SK-N-SH (cell line): ENCODE measurements around the gene SH3PXD2B. TPM values are rescaled to one million over a fixed set of nuclear protein-coding genes. Genes with fewer than 3 reads are reported as not detected.

Experiments used
- CTCF ChIA-PET: fragments of 300-600, 350-600 bp; formaldehyde crosslinking; extraction: SDS; loops from one replicate; lab custom pipeline; 2021; lab: Yijun Ruan, JAX
- POLR2A ChIA-PET: fragments of 350-600 bp; sonication (Branson Sonifier 250); formaldehyde crosslinking; extraction: SDS; loops from one replicate; lab custom pipeline; 2020; ENCODE audit warnings: antibody characterized with exemption, inconsistent platforms; lab: Yijun Ruan, JAX
- DNase-seq: peaks from one replicate; pipeline ENCODE4 v3.0.0; 2012
- H2AFZ ChIP-seq: fragments of 200-600 bp; sonication (generic); 2 replicates; pipeline ENCODE4 v1.8.1; 2016; ENCODE audit warnings: antibody characterized with exemption, mild to moderate bottlenecking, low read depth
- H3F3A ChIP-seq: fragments of 200-600 bp; sonication (generic); replicated peaks from 2 replicates; pipeline ENCODE3; 2016; ENCODE audit warnings: antibody characterized with exemption, mild to moderate bottlenecking; ENCODE audit not compliant: insufficient read depth
- H3K27ac ChIP-seq, 2 experiments: fragments of 200-500 bp in 1 of 2; fragments of 200-600 bp in 1 of 2; sonication (Bioruptor generic) in 1 of 2; sonication (generic), shearing (Covaris generic) in 1 of 2; 2 replicates each; pipeline versions ENCODE4 v1.5.1 to v1.6.1; 2014 to 2016; ENCODE audit warnings: low read depth in 2 of 2, inconsistent platforms in 1 of 2, low read length in 1 of 2, mild to moderate bottlenecking in 1 of 2, mixed read lengths in 1 of 2
- H3K27me3 ChIP-seq: fragments of 200-600 bp; sonication (generic), shearing (Covaris generic); 2 replicates; pipeline ENCODE4 v1.6.1; 2016; ENCODE audit warnings: mixed run types; ENCODE audit not compliant: insufficient read depth
- H3K36me3 ChIP-seq, 2 experiments: fragments of 200-500 bp in 1 of 2; fragments of 200-600 bp in 1 of 2; sonication (Bioruptor generic) in 1 of 2; sonication (generic) in 1 of 2; replicated peaks in 1 of 2; 2 replicates each; pipeline versions ENCODE3 to v1.5.1; 2014 to 2016; ENCODE audit warnings: low read length in 1 of 2, mild to moderate bottlenecking in 1 of 2; ENCODE audit not compliant: insufficient read depth in 2 of 2, control insufficient read depth in 1 of 2
- H3K4me1 ChIP-seq, 2 experiments: fragments of 200-500 bp in 1 of 2; fragments of 200-600 bp in 1 of 2; sonication (Bioruptor generic) in 1 of 2; sonication (generic), shearing (Covaris generic) in 1 of 2; 2 replicates each; pipeline versions ENCODE4 v1.5.1 to v1.6.1; 2014 to 2016; ENCODE audit warnings: low read depth in 1 of 2, low read length in 1 of 2, mixed run types in 1 of 2; ENCODE audit not compliant: insufficient read depth in 2 of 2, control insufficient read depth in 1 of 2
- H3K4me2 ChIP-seq: fragments of 200-600 bp; sonication (generic), shearing (Covaris generic); 2 replicates; pipeline ENCODE4 v1.6.1; 2017; ENCODE audit warnings: mixed run types
- H3K4me3 ChIP-seq, 2 experiments: fragments of 200-500 bp in 1 of 2; fragments of 200-600 bp in 1 of 2; sonication (Bioruptor generic) in 1 of 2; sonication (generic), shearing (Covaris generic) in 1 of 2; 2 replicates each; pipeline versions ENCODE4 v1.5.1 to v1.8.1; 2014 to 2016; ENCODE audit warnings: low read depth in 2 of 2, inconsistent platforms in 1 of 2, low read length in 1 of 2, mild to moderate bottlenecking in 1 of 2, mixed read lengths in 1 of 2, moderate library complexity in 1 of 2
- H3K79me2 ChIP-seq: fragments of 200-600 bp; sonication (generic); 2 replicates; pipeline ENCODE4 v1.8.1; 2017; ENCODE audit warnings: mild to moderate bottlenecking; ENCODE audit not compliant: insufficient read depth
- H3K9ac ChIP-seq: fragments of 200-600 bp; sonication (generic); 2 replicates; pipeline ENCODE4 v1.6.1; 2017; ENCODE audit warnings: mixed run types
- H3K9me2 ChIP-seq: fragments of 200-600 bp; sonication (generic); 2 replicates; pipeline ENCODE4 v1.6.1; 2017; ENCODE audit warnings: mixed run types
- H3K9me3 ChIP-seq: fragments of 200-600 bp; sonication (generic); 2 replicates; pipeline ENCODE4 v1.6.1; 2017; ENCODE audit warnings: mixed run types, mild to moderate bottlenecking, moderate library complexity
- H4K20me1 ChIP-seq: fragments of 200-600 bp; sonication (generic); 2 replicates; pipeline ENCODE4 v1.6.1; 2017; ENCODE audit warnings: mild to moderate bottlenecking, mixed run types; ENCODE audit not compliant: insufficient read depth
- CHD2 ChIP-seq: fragments of 150-350 bp; IDR thresholded peaks from 2 replicates; pipeline ENCODE4 v1.6.1; 2018; ENCODE audit warnings: low read length; ENCODE audit not compliant: partially characterized antibody
- ELF1 ChIP-seq: IDR thresholded peaks from 2 replicates; pipeline ENCODE4 v1.4.0; 2012
- FOSL2 ChIP-seq: IDR thresholded peaks from 2 replicates; pipeline ENCODE4 v1.4.0; 2012; ENCODE audit warnings: low read depth, mild to moderate bottlenecking, moderate library complexity, borderline replicate concordance
- JUND ChIP-seq: IDR thresholded peaks from 2 replicates; pipeline ENCODE4 v1.4.0; 2012
- MEF2A ChIP-seq: IDR thresholded peaks from 2 replicates; pipeline ENCODE4 v1.4.0; 2012; ENCODE audit warnings: low read depth, borderline replicate concordance
- POLR2AphosphoS5 ChIP-seq: IDR thresholded peaks from 2 replicates; pipeline ENCODE4 v1.6.1; 2012; ENCODE audit warnings: low read depth, low read length
- REST ChIP-seq: IDR thresholded peaks from 2 replicates; pipeline ENCODE4 v1.6.1; 2012; ENCODE audit warnings: mild to moderate bottlenecking, low read depth, low read length, moderate library complexity
- RFX5 ChIP-seq: IDR thresholded peaks from 2 replicates; pipeline ENCODE4 v1.6.1; 2012; ENCODE audit warnings: mild to moderate bottlenecking, improper control_type of control experiment, low read length
- SMC3 ChIP-seq: IDR thresholded peaks from 2 replicates; pipeline ENCODE4 v1.6.1; 2012; ENCODE audit warnings: low read depth, low read length, improper control_type of control experiment
- TAF1 ChIP-seq: IDR thresholded peaks from 2 replicates; pipeline ENCODE4 v1.6.1; 2012; ENCODE audit warnings: low read depth, mild to moderate bottlenecking, low read length, moderate library complexity, borderline replicate concordance
- TCF12 ChIP-seq: IDR thresholded peaks from 2 replicates; pipeline ENCODE4 v1.4.0; 2012
- USF2 ChIP-seq: fragments of 150-350 bp; IDR thresholded peaks from 2 replicates; pipeline ENCODE4 v1.6.1; 2017; ENCODE audit warnings: antibody characterized with exemption, low read length, low read depth, borderline replicate concordance
- WGBS: methylation state at CpG from one replicate; pipeline ENCODE4 v1.1.6; 2017; ENCODE audit warnings: low lambda C conversion rate; 5-methylcytosine and 5-hydroxymethylcytosine counted together
- polyA plus RNA-seq, 3 experiments: library from polyadenylated mRNA; depleted of rRNA; stranded (reverse); fragments of >200 nt; gene quantifications; 2 replicates each; pipeline ENCODE4 v1.2.3, GENCODE V29; 2012
- TF ChIP-seq, protein P1 (sequence below): IDR thresholded peaks from 2 replicates; pipeline ENCODE4 v1.4.0; 2012; ENCODE audit warnings: low read depth, borderline replicate concordance
- TF ChIP-seq, protein P2 (sequence below): fragments of 200-600 bp; sonication (generic); IDR thresholded peaks from 2 replicates; pipeline ENCODE4 v1.6.1; 2017; ENCODE audit warnings: antibody characterized with exemption, mild to moderate bottlenecking, moderate library complexity
- TF ChIP-seq, protein P3 (sequence below): fragments of 150-350 bp; IDR thresholded peaks from 2 replicates; pipeline ENCODE4 v1.6.1; 2016; ENCODE audit warnings: mild to moderate bottlenecking, low read depth, low read length

SH3PXD2B gene
- polyA plus RNA-seq, 1 of the 3 experiments (the other 2 are of a cell fraction), result 15.0 TPM

- Histone ChIP-seq H3F3A (no peaks in the 10 kb centered on the region), H3K79me2 (no peaks in the 10 kb centered on the region), H3K9me3 (no peaks in the 10 kb centered on the region), H3K4me2 (no peak overlapping the region), H3K9ac (no peak overlapping the region), H3K9me2 (no peaks in the 10 kb centered on the region), H3K36me3 (no peaks in the 10 kb centered on the region), H3K4me1 (no peaks in the 10 kb centered on the region), H3K4me3 (no peak overlapping the region), H3K27me3 (no peaks in the 10 kb centered on the region), H3K27ac (no peak overlapping the region), H2AFZ (no peak overlapping the region), H4K20me1 (no peaks in the 10 kb centered on the region)
- ChIA-PET POLR2A (no interaction called here), CTCF (interaction anchor here (0.8 to 1.9 kb wide), 4 partner anchors 13 to 249 kb away, joined by 3 to 5 read pairs (median 4); no protein-coding TSS in a partner anchor)
- DNase-seq, result no peak
- 86% methylated on average over 7 of the region's 7 CpGs for WGBS
- no peak for TF ChIP-seq USF2
These were observed 11.7 kb upstream of the SH3PXD2B start for GRCh38 chr5:172466062-172466461.

GRCh38 chr5:172463031-172463430 is 8.7 kb upstream of the SH3PXD2B start:
- CTCF ChIA-PET, result interaction anchor here (0.8 to 5.4 kb wide), 6 partner anchors 10 to 234 kb away, joined by 3 to 46 read pairs (median 11); no protein-coding TSS in a partner anchor

More at GRCh38 chr5:172463031-172463430, 8.7 kb upstream of the SH3PXD2B start:
- Histone ChIP-seq H3F3A (no peaks in the 10 kb centered on the region), H4K20me1 (no peaks in the 10 kb centered on the region), H3K4me2 (no peak overlapping the region), H2AFZ (no peak overlapping the region), H3K79me2 (no peaks in the 10 kb centered on the region), H3K4me3 (no peak overlapping the region), H3K9me3 (no peaks in the 10 kb centered on the region), H3K27ac (no peak overlapping the region), H3K4me1 (no peaks in the 10 kb centered on the region), H3K36me3 (no peaks in the 10 kb centered on the region), H3K27me3 (no peaks in the 10 kb centered on the region), H3K9ac (no peak overlapping the region), H3K9me2 (no peaks in the 10 kb centered on the region)
- POLR2A ChIA-PET, result no interaction called here
- no peak for DNase-seq
- TF ChIP-seq CHD2, result no peak
- no peak for TF ChIP-seq TAF1
- no peak for TF ChIP-seq MEF2A
- TF ChIP-seq, protein P1, sequence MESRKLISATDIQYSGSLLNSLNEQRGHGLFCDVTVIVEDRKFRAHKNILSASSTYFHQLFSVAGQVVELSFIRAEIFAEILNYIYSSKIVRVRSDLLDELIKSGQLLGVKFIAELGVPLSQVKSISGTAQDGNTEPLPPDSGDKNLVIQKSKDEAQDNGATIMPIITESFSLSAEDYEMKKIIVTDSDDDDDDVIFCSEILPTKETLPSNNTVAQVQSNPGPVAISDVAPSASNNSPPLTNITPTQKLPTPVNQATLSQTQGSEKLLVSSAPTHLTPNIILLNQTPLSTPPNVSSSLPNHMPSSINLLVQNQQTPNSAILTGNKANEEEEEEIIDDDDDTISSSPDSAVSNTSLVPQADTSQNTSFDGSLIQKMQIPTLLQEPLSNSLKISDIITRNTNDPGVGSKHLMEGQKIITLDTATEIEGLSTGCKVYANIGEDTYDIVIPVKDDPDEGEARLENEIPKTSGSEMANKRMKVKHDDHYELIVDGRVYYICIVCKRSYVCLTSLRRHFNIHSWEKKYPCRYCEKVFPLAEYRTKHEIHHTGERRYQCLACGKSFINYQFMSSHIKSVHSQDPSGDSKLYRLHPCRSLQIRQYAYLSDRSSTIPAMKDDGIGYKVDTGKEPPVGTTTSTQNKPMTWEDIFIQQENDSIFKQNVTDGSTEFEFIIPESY, result no peak
- TF ChIP-seq, protein P2, sequence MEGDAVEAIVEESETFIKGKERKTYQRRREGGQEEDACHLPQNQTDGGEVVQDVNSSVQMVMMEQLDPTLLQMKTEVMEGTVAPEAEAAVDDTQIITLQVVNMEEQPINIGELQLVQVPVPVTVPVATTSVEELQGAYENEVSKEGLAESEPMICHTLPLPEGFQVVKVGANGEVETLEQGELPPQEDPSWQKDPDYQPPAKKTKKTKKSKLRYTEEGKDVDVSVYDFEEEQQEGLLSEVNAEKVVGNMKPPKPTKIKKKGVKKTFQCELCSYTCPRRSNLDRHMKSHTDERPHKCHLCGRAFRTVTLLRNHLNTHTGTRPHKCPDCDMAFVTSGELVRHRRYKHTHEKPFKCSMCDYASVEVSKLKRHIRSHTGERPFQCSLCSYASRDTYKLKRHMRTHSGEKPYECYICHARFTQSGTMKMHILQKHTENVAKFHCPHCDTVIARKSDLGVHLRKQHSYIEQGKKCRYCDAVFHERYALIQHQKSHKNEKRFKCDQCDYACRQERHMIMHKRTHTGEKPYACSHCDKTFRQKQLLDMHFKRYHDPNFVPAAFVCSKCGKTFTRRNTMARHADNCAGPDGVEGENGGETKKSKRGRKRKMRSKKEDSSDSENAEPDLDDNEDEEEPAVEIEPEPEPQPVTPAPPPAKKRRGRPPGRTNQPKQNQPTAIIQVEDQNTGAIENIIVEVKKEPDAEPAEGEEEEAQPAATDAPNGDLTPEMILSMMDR, result no peak
- no peak for TF ChIP-seq JUND
- TF ChIP-seq FOSL2, result no peak
- TF ChIP-seq REST, result no peak
- no peak for TF ChIP-seq SMC3
- no peak for TF ChIP-seq TCF12
- TF ChIP-seq ELF1, result no peak
- TF ChIP-seq, protein P3, sequence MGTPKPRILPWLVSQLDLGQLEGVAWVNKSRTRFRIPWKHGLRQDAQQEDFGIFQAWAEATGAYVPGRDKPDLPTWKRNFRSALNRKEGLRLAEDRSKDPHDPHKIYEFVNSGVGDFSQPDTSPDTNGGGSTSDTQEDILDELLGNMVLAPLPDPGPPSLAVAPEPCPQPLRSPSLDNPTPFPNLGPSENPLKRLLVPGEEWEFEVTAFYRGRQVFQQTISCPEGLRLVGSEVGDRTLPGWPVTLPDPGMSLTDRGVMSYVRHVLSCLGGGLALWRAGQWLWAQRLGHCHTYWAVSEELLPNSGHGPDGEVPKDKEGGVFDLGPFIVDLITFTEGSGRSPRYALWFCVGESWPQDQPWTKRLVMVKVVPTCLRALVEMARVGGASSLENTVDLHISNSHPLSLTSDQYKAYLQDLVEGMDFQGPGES, result no peak
- no peak for TF ChIP-seq POLR2AphosphoS5
- TF ChIP-seq RFX5, result no peak
- 74% methylated on average over 9 of the region's 9 CpGs for WGBS
